GM21786 (cell line): ENCODE data around the gene SCG5.

Source experiments
- ATAC-seq: cut with Tn5 transposase; IDR thresholded peaks from one replicate; pipeline ENCODE4 v1.9.1; 2021; ENCODE audit not compliant: unreplicated experiment

SCG5 gene

DNA sequence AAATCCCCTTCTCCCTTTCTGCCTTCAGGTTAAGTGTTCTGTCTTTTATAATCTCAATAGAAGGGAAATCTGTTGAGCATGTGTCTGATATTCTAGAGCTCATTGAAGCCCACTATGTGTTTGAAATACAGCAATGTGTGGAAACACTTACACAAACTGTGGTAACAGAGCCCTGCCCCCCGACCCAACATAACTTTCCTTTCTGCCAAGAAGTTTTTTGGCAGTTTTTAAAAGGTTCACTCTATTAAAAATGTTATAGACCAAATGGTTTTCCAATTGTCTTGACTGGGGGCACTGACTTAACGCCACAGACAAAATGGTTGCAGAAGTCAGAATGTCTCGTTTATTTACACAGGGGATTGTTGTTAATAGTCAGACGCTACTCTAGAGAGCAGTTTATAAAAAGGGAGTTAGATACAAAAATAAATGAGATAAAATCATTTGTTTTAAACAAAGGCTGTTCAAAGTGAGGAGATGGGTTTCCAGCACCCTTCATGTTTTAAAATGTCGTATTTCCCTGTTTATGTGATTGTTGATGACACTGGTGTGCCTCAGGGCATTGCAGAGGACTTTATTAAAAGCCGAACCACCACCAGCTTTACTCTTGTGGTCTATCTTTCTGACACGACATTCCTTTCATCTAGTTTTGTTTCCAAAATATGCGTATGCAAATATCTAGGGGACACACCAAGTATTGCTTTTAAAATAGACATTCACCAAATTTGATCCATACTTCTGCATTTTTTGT, 49.6 kb downstream of the SCG5 start:
- ATAC-seq, result no peak

DNA sequence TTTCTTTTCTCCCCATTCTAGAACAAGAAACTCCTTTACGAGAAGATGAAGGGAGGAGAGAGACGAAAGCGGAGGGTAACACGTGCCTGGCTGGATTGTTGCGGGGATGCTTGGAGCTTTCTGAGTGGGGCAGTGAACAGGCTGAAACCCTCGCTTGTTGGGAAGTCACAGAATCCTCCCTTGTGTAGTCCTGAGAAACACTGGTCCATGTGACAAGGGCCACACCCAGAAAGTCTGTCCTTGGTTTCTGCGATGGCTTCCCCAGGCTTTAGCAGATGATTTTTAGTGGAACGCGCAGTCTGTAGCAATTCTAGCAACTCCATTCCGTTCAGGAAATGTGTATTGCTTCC, 50.2 kb downstream of the SCG5 start:
- ATAC-seq, result no peak

DNA sequence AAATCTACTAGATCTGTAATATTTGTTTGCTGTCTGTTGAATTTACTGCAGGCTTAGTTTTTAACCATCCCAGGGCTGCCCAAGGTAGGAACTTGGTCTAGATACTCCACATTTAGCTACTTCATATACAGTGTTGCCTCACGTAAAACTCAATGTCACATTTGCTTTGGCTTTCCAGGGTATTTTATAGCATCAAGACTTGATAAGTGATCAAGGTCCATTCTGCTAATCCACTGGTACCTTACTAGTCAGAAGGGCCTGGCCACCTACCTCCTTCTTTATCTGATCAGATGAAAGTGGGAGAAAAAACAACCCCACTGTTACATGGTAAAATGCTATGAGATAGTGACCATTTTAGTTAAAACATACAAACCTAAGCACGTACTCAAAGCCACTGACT, 50.8 kb downstream of the SCG5 start:
- ATAC-seq, result no peak

DNA sequence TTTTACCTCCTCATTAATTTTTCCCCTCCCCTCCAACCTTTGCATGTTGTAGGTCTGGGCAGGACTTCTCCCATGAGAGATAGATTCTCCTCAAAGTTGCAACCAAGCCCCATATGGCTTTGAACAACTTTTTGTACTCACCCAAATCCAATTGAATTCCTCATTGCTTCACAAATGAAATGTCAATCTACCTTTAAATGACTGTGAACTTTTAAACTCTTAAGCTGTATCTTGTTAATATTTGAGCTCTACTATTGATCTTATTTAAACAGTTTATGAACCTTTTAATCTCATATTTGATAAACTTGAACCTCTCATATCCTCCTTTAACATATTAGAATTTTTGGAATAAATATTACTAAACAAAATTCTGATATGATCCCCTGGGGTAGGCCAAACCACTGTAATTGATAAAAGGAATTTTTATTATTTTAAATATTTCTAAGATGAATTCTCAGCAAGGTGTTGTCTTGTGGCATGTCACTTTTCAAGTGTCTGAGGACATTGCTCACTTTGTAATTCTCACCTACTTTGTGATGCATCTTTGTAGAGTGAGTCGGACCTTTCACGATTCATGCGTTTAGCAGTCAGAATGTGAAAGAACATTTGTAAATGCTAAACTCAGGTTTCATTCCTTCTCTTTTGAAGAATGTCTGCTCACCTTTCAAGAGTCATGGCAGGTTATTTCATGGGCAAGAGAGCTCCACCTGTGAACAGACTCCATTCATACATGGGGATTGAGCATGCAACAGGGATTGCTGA, 52.9 kb downstream of the SCG5 start:
- no peak for ATAC-seq

DNA sequence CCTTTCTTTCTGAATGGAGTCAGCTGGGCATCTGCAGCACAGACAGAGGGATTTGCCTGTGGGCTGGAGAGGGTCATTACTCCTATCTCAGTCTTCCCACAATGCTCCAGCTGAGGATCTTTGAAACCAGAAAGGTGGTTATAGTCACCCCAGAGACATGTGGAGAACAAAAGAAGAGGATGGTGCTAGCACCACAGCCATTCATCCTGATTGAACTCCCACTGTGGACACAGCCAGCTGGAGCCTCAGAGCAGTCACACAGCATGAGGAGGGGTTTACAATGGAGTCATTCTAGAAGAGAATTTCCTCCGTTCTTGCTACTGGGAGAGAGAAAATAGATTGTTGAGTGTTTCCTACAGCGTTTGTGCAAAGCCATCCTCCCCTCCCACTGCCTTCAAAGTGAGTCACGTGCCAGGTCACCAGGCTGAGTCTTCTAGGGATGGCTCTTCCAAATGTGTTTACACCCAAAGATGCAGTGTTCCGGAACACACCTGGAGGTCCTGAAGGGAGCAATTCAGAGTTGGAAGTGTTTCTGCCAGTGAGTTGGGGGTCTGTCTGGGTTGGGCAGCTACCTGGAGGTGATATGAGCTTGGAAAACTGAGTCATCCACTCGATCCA, 57.4 kb downstream of the SCG5 start:
- ATAC-seq, result no peak

DNA sequence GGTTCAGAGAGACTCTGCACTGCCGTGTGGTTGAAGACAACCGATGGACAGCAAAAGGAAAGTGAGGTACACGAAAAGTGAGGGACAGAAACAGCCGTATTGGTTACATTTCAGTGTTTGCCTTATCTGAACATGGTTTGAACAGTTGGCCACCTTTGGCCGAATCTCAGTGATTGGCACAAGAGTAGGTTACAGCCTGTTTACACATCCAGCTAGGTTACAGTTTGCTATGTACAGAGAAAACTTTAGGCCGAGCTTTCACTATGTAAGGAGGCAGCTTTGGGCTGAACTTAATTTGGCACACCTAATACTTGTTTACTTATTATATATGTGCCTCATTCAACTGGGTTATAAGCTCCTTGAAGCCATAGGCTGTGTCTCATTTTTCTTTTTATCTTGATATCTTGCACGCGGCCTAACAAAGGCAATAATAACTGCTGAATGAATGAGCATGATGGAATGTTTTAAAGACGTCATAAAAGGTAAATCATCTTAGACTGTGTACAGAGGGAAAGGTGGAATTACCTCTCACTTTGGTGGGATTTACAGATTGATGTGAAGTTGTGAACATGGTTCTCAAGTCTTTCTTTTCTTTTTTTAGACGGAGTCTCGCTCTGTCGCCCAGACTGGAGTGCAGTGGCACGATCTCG, 59.1 kb downstream of the SCG5 start:
- no peak for ATAC-seq

DNA sequence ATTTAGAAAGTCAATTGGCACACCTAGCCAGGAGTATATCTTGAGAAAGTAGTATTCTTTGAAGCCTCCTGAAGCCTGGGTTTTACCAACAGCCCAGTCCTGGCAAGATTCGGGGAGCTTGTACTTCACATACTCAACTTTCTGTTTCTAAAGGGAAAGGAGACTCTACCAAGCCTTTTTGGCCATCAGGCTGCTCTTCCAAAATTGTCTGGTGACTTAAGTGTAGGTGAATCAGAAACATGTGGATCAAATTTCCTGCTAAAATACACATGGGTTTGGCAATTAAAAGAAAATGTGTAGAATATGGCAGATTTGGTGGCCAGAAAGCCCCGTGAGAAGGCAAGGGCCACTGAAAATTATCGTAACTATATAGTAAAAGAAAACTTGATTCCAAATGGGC, 60.4 kb downstream of the SCG5 start:
- ATAC-seq, result no peak

DNA sequence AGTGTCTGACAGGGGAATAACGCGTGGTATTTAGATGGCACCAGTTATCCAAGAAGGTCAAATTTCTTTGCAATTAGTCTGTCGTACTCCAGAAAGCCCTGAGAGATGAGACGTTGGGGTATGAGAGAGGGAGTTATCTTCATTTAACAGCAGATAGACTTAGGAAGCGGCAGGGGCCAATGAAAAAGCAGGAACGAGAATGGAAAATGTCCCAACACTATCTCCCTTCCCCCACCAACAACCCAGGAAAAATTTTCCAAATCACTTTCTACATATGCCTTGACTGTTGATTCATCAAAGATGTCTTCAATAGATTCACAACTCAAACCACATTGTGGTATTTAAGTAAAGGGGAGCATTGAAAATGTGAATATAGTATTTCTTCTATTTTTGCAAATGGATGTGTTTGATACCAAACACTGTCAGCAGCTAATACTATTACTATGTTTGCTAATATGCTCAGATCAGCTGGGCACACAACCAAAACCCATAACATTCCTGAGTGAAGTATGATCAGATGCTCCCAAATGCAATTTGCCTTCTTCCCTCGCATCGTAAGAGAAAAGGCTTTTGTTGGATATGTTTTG, 63.0 kb downstream of the SCG5 start:
- ATAC-seq, result no peak

DNA sequence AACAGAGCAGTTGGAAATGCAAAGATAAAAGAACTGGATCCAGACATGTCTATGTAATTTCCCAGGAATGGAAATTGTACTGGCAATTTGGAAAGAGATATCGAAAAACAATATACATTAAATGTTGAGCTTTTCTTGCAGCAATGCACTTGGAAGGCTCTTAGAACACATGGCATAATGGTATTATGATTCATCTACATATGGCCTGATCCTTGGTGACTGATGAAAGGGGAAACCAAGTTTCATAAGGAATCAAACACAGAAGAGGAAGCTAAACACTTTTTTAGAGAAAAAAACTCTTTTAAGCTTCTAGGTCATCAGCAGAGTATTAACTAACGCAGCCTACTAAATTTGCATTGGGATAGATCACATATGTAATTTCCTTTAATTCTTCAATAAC, 63.9 kb downstream of the SCG5 start:
- ATAC-seq, result no peak

DNA sequence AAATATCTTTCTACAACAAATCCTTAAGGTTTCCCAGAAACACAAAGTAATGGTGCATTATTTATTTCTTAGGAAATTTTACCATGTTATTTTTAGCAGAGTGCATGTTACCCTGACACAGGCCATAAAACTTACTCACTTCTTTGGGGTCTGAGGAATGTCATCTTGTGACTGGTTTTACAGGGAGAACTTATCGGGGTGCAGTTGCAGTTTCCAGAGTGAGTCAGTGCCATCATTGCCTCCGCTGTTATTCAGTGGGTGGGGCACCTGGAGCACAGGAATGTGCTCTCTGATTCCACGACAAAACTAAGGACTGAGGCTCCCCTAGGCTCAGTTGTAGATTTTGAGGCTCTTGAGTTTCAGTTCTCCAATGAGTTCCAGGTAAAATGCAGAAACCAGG, 65.2 kb downstream of the SCG5 start:
- ATAC-seq, result no peak

DNA sequence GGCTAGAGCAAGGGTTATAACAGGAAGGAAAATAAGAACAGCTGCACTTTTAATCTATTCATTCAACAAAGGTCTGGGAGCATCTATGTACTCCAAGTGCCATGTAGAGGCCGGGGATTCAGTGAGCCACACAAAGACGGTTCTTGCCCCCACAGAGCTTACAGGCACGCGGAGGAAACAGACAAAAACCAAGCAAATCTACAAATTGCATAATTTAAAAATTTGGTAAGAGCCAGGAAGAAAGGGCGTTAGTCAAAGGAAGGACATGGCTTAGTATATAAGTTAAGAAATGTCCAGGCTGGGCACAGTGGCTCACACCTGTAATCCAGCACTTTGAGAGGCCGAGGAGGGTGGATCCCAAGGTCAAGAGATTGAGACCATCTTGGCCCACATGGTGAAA, 65.9 kb downstream of the SCG5 start:
- no peak for ATAC-seq

DNA sequence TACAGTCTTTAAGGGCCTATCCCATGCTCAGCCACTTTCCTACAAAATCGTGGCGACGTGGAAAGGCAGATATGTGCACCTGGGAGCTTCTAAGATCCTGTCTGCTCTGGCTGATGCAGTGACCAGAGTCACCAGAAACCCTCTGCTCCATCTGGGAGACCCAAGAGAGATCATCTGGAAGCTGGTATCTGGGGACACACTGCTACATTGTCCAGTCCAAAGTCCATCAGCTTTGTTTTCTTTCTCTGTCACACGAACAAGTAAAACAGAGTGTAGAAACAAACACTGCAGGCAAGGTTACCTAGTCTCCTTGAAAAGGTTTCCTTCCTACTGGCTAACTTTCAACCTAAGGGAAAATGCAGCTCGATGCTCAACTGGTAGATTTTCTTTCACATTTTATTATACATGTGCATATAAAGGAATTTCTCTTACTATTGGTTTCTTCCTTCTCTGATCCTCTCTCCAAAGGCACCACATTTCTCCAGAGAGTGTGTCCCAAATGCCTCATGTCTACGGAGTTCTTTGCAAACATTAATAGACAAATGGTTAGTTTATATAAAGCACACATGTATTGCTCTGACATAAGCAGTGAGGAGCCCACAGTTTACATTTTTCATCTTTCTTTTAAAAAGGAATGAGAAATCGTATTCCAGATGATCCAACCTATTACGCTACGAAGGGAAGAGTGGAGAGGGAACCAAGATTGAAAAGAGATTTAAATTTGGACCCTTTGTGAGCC, 68.0 kb downstream of the SCG5 start:
- no peak for ATAC-seq

DNA sequence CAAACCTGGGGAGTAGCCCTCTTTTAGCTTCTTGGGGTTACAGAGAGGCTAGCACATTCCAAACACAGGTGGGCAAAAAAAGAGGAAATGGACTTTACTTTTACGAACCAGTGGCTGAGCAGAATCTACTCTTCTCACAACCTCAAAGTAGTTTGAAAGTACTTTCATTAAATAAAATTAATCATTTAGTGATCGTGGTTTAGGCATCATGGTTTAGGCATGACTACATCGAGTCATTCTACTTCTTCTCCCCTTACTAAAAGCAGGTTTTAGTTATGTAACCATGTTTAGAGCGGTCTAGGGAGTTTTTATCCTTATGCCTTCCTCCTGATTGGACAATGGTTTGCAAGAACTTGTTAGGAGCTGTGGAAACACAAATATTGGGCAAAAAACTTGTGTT, 73.8 kb downstream of the SCG5 start:
- no peak for ATAC-seq

DNA sequence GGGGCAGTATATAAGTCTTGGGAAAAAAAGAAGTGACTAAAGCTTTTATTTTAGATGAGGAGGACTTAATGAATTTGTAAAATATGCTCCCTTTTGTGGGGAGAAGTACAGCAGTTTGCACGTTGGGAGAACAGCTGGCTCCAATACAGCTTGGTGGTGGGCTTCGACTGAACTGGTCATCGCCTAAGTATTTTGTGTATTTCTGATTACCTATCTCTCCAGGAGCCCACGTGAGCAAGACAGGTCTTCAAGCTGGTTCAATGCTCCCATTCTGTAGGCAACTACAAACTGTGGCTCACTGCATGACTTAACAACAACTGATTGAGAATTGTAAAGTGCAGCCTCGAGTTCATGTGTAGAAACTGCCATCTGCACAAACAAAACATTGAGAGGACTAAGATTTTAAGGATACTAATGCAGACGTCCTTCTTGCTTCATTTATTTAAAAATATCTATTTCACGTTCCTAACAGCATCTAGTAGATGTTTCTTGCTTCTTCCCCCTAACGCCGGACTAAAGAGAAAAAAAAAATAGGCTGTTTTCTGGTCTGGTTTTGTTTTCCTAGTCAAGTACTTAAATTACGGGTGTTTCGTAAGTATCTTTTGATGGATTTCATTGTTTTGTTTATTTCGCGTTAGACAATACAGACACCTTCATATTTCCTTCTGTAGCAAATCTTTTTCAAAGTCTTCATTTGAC, 74.9 kb downstream of the SCG5 start:
- no peak for ATAC-seq

DNA sequence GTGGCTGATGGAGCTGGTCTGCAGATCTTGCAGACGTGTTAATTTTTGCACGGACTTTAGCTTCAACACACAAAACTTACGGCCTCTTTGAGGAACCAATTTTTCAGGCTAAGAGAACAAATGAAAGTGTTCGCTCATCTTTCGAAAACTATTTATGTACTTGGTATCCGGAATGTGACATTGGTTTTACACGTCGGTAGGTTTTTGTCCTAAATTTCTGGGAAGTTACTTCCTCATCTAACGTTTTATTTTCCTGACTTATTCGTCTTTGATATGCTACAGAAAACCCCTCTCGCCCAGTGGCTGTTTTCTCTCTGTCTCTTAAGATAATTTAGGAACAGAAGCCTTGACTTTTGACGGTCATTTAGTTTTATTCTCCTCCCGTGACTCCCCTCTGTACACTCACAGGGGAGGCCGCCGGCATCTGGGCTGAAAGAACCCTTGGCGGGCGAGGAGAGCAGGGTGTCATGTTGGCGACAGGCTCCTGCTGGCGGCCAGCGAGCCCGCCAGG, 75.5 kb downstream of the SCG5 start:
- ATAC-seq, result no peak

DNA sequence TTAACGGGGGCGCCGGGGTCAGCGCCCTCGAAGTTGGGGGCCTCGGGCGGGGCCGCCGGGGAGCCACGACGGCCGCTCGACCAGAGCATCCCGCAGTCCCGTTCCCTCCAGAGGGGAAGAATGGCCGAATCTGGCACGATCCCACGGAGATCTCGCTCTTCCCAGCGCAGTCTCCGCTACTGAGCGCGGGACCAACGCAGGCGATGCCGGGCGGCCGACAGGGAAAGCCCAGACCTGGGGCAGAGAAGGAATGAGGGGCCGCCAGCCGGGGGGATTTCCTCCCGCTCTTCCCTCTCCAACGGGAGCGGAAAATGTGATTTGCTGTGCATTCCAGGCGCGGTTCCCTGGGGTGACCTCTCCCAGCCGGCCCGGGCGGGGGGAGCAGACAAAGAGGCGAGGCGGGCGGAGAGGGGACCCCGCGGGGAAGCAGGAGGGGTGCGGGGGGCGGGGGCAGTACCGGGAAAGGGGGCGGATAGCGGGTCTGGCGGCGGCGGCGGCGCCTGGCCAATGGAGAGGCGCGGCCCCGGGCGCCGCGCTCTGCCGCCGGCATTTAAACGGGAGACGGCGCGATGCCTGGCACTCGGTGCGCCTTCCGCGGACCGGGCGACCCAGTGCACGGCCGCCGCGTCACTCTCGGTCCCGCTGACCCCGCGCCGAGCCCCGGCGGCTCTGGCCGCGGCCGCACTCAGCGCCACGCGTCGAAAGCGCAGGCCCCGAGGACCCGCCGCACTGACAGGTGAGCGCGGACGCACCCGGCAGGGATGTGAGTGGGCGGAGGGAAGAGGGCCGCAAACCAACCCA, 76.1 kb downstream of the SCG5 start, which contains the start of gene GREM1:
TSS of gene GREM1 (plus strand) at position 579 of the 801 bp plus-strand sequence. CDS start 12,687 bp downstream, outside the sequence.
- no peak for ATAC-seq

DNA sequence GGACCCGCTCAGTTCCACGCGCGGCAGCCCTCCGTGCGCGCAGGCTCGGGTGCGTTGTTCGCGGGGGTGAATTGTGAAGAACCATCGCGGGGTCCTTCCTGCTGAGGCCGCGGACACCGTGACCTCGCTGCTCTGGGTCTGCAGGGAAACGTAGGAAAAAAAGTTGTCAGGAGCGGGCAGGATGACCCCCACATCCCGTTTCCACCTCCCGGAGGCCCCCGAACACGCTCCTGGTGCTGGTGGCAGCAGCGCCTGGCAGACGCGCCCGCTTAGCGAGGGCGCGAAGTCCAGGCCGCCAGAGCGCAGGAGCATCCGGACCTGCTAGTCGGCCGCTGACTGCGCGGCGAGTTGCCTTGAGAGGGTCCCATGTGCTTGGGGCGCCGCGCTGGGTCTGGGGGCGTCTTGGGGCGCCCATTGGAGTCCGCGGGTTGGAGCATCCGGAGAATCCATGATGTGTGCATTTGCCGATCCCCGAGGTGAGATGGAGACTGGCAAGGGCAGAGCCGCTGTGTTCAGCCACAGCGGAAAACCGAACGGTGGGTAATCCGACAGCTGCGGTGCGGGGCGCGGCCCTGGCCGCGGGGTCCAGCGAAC, 76.8 kb downstream of the SCG5 start:
- ATAC-seq, result no peak

DNA sequence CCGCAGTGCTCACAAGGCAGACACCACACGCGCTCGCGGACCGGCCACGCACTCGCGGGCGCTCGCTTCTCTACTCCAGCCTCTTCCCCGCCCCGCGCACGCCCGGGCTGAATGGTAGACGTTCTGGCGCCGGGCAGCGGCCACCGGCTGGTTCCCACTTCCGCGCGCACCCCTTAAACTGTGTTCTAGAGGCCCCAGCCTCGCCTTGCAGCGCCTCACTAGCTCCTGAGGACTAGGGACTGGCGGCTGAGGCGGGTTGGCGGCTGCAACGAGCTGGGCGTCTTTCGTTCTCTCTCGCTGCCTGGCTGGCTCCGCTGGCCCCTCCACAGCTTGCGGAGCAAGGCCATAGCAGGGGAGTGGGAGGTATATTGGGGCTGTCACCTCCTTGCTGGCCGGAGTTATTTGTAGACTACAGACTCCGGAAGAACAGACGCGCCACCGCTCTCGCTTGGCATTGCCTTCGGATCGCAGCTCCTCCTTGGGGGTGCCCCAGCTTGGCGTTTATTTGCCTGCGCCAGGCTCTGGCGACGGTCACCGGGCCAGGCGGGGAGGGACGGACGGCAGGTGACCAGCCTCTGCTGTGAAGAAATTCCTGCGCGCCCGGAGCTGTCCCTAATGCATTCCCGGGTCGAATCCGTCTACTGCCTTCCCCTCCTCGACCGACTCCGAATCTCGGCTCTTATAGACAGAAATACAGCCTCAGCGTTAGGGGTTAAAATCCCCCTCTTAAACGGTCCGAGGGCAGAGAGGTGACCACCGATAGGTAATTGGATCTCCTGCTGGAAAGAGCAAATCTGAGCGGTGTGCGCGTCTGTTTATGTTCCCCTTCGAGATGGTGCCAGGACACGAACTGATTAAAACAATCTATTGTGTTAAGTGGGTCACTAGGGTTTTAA, 77.6 kb downstream of the SCG5 start:
- no peak for ATAC-seq
